ENCODE results near the gene CLDN25. TPM values are rescaled to one million over a fixed set of nuclear protein-coding genes. Genes with fewer than 3 reads are reported as not detected.

CLDN25 gene
- polyA plus RNA-seq, 1 of the 3 experiments (the other 2 are of a cell fraction), result not detected

DNA sequence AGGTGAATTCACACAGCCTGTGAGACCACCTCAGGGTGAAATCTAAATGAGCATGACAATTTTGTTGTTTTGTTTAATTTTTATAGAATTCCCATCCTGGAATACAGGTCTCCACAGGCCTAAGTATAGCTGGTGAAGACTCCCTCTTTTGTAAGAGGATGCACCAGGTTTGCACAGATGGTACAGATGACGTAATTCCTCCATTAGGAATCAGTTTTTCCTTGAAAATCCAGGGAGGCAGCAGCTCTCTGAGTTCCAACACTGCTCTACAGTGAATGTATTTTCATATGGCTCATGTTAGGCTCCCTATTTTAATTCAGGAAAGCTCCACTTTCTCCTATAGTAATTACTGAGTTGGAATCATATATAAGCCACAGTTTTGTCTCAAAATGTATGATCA is 48.6 kb downstream of the CLDN25 start (continued):
- TF ChIP-seq, protein P1, sequence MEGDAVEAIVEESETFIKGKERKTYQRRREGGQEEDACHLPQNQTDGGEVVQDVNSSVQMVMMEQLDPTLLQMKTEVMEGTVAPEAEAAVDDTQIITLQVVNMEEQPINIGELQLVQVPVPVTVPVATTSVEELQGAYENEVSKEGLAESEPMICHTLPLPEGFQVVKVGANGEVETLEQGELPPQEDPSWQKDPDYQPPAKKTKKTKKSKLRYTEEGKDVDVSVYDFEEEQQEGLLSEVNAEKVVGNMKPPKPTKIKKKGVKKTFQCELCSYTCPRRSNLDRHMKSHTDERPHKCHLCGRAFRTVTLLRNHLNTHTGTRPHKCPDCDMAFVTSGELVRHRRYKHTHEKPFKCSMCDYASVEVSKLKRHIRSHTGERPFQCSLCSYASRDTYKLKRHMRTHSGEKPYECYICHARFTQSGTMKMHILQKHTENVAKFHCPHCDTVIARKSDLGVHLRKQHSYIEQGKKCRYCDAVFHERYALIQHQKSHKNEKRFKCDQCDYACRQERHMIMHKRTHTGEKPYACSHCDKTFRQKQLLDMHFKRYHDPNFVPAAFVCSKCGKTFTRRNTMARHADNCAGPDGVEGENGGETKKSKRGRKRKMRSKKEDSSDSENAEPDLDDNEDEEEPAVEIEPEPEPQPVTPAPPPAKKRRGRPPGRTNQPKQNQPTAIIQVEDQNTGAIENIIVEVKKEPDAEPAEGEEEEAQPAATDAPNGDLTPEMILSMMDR (IDR thresholded peaks at IDR 0.05), result no peak
- TF ChIP-seq ELF1 (IDR thresholded peaks at IDR 0.05), result no peak
- TF ChIP-seq, protein P2, sequence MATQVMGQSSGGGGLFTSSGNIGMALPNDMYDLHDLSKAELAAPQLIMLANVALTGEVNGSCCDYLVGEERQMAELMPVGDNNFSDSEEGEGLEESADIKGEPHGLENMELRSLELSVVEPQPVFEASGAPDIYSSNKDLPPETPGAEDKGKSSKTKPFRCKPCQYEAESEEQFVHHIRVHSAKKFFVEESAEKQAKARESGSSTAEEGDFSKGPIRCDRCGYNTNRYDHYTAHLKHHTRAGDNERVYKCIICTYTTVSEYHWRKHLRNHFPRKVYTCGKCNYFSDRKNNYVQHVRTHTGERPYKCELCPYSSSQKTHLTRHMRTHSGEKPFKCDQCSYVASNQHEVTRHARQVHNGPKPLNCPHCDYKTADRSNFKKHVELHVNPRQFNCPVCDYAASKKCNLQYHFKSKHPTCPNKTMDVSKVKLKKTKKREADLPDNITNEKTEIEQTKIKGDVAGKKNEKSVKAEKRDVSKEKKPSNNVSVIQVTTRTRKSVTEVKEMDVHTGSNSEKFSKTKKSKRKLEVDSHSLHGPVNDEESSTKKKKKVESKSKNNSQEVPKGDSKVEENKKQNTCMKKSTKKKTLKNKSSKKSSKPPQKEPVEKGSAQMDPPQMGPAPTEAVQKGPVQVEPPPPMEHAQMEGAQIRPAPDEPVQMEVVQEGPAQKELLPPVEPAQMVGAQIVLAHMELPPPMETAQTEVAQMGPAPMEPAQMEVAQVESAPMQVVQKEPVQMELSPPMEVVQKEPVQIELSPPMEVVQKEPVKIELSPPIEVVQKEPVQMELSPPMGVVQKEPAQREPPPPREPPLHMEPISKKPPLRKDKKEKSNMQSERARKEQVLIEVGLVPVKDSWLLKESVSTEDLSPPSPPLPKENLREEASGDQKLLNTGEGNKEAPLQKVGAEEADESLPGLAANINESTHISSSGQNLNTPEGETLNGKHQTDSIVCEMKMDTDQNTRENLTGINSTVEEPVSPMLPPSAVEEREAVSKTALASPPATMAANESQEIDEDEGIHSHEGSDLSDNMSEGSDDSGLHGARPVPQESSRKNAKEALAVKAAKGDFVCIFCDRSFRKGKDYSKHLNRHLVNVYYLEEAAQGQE (IDR thresholded peaks at IDR 0.05; ENCODE audit: low read depth, low read length), result no peak
- no peak for TF ChIP-seq GABPA (IDR thresholded peaks at IDR 0.05; ENCODE audit: low read depth)
- TF ChIP-seq, protein P3, sequence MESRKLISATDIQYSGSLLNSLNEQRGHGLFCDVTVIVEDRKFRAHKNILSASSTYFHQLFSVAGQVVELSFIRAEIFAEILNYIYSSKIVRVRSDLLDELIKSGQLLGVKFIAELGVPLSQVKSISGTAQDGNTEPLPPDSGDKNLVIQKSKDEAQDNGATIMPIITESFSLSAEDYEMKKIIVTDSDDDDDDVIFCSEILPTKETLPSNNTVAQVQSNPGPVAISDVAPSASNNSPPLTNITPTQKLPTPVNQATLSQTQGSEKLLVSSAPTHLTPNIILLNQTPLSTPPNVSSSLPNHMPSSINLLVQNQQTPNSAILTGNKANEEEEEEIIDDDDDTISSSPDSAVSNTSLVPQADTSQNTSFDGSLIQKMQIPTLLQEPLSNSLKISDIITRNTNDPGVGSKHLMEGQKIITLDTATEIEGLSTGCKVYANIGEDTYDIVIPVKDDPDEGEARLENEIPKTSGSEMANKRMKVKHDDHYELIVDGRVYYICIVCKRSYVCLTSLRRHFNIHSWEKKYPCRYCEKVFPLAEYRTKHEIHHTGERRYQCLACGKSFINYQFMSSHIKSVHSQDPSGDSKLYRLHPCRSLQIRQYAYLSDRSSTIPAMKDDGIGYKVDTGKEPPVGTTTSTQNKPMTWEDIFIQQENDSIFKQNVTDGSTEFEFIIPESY (IDR thresholded peaks at IDR 0.05; ENCODE audit: borderline replicate concordance, low read depth), result no peak
- TF ChIP-seq MEF2A (IDR thresholded peaks at IDR 0.05; ENCODE audit: borderline replicate concordance, low read depth), result no peak

DNA sequence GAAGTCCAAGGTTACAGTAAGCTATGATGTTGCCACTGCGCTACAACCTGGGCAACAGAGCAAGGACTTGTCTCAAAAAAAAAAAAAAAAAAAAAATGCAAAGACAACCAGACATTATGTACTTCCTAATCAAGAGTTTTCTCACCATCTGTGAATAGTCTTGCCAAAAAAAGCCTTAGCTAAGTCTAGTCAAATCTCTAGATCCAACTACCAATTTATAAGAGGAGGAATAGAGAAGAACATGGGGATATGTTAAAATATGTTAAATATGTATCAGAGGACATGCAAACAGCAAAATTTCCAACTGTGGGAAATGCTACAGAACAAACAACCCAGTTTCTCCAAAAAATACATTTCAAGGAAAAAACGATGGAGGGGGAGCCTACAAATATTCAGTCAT is 50.2 kb downstream of the CLDN25 start:
- Histone ChIP-seq H3K9me2 (no peaks in the 10 kb centered on the region), H3K79me2 (ENCODE audit: insufficient read depth) (no peaks in the 10 kb centered on the region), H3K27me3 (ENCODE audit: insufficient read depth) (no peaks in the 10 kb centered on the region), H3K4me2 (no peak overlapping the region), H3K4me3 (ENCODE audit: low read depth in 2 of 2, low read length in 1 of 2) (no peak overlapping the region), H4K20me1 (ENCODE audit: insufficient read depth) (no peaks in the 10 kb centered on the region), H3K27ac (ENCODE audit: low read depth in 2 of 2, low read length in 1 of 2) (no peak overlapping the region), H3K4me1 (ENCODE audit: control insufficient read depth in 1 of 2, insufficient read depth in 2 of 2, low read depth in 1 of 2, low read length in 1 of 2) (no peaks in the 10 kb centered on the region), H3F3A (replicated peaks; ENCODE audit: insufficient read depth) (no peaks in the 10 kb centered on the region), H3K9ac (no peak overlapping the region), H3K36me3 (replicated peaks in 1 of 2; ENCODE audit: control insufficient read depth in 1 of 2, insufficient read depth in 2 of 2, low read length in 1 of 2) (peaks cover 31 to 52% of the 10 kb centered on the region in 2 experiments), H2AFZ (ENCODE audit: low read depth) (no peak overlapping the region), H3K9me3 (no peaks in the 10 kb centered on the region)
- no peak for DNase-seq
- 92% methylated on average over 2 of the region's 2 CpGs for WGBS (ENCODE audit: low lambda C conversion rate)
- ChIA-PET POLR2A (no interaction called here), CTCF (interaction anchor here (0.8 to 1.6 kb wide), 3 partner anchors 29 to 77 kb away, joined by 3 to 5 read pairs (median 4); no protein-coding TSS in a partner anchor)
- TF ChIP-seq JUND (IDR thresholded peaks at IDR 0.05), result no peak
- TF ChIP-seq GABPA (IDR thresholded peaks at IDR 0.05; ENCODE audit: low read depth), result no peak
- no peak for TF ChIP-seq MEF2A (IDR thresholded peaks at IDR 0.05; ENCODE audit: borderline replicate concordance, low read depth)
- no peak for TF ChIP-seq YY1 (IDR thresholded peaks at IDR 0.05; ENCODE audit: low read depth)
- TF ChIP-seq, protein P4, sequence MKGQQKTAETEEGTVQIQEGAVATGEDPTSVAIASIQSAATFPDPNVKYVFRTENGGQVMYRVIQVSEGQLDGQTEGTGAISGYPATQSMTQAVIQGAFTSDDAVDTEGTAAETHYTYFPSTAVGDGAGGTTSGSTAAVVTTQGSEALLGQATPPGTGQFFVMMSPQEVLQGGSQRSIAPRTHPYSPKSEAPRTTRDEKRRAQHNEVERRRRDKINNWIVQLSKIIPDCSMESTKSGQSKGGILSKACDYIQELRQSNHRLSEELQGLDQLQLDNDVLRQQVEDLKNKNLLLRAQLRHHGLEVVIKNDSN (IDR thresholded peaks at IDR 0.05; ENCODE audit: borderline replicate concordance, low read depth), result no peak
- TF ChIP-seq TCF12 (IDR thresholded peaks at IDR 0.05), result no peak
- TF ChIP-seq, protein P5, sequence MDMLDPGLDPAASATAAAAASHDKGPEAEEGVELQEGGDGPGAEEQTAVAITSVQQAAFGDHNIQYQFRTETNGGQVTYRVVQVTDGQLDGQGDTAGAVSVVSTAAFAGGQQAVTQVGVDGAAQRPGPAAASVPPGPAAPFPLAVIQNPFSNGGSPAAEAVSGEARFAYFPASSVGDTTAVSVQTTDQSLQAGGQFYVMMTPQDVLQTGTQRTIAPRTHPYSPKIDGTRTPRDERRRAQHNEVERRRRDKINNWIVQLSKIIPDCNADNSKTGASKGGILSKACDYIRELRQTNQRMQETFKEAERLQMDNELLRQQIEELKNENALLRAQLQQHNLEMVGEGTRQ (IDR thresholded peaks at IDR 0.05; ENCODE audit: borderline replicate concordance, low read depth, low read length), result no peak
- no peak for TF ChIP-seq FOSL2 (IDR thresholded peaks at IDR 0.05; ENCODE audit: borderline replicate concordance, low read depth)
- TF ChIP-seq SIN3A (IDR thresholded peaks at IDR 0.05; ENCODE audit: borderline replicate concordance, low read depth, low read length), result no peak
- no peak for TF ChIP-seq RXRA (IDR thresholded peaks at IDR 0.05; ENCODE audit: borderline replicate concordance, low read depth)
- no peak for TF ChIP-seq RCOR1 (IDR thresholded peaks at IDR 0.05; ENCODE audit: low read length)
- no peak for TF ChIP-seq TAF1 (IDR thresholded peaks at IDR 0.05; ENCODE audit: borderline replicate concordance, low read depth, low read length)
- TF ChIP-seq, protein P6, sequence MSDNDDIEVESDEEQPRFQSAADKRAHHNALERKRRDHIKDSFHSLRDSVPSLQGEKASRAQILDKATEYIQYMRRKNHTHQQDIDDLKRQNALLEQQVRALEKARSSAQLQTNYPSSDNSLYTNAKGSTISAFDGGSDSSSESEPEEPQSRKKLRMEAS (IDR thresholded peaks at IDR 0.05; ENCODE audit: low read depth), result no peak
- no peak for TF ChIP-seq RFX5 (IDR thresholded peaks at IDR 0.05; ENCODE audit: low read length)
- no peak for TF ChIP-seq NFIC (IDR thresholded peaks at IDR 0.05; ENCODE audit: borderline replicate concordance)
- TF ChIP-seq GATA2 (CRISPR knock-in tag; IDR thresholded peaks at IDR 0.05), result no peak
- no peak for TF ChIP-seq EZH2phosphoT487 (IDR thresholded peaks at IDR 0.05; ENCODE audit: borderline replicate concordance, low read depth)

Data from SK-N-SH (cell line).